HG03060 (cell line): ENCODE data around the gene DNPH1.

Source experiments
- ATAC-seq: cut with Tn5 transposase; IDR thresholded peaks from one replicate; pipeline ENCODE4 v1.9.1; 2021; ENCODE audit warnings: low read depth, moderate number of reproducible peaks; ENCODE audit not compliant: unreplicated experiment

The DNPH1 gene

GRCh38 chr6:43264599-43265145 is 35.4 kb upstream of the DNPH1 start:
- ATAC-seq = no peak

- no peak for ATAC-seq
Measured at GRCh38 chr6:43263314-43264178, 34.3 kb upstream of the DNPH1 start.

DNA sequence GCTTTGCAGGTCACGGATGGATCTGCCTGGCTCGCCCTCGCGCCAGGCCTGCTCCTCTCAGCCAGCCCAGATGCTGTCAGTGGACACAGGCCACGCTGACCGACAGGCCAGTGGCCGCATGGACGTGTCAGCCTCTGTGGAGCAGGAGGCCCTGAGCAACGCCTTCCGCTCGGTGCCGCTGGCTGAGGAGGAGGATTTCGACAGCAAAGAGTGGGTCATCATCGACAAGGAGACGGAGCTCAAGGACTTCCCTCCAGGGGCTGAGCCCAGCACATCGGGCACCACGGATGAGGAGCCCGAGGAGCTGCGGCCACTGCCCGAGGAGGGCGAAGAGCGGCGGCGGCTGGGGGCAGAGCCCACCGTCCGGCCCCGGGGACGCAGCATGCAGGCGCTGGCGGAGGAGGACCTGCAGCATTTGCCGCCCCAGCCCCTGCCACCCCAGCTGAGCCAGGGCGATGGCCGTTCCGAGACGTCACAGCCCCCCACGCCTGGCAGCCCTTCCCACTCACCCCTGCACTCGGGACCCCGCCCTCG is 33.6 kb upstream of the DNPH1 start:
- ATAC-seq = no peak

DNA sequence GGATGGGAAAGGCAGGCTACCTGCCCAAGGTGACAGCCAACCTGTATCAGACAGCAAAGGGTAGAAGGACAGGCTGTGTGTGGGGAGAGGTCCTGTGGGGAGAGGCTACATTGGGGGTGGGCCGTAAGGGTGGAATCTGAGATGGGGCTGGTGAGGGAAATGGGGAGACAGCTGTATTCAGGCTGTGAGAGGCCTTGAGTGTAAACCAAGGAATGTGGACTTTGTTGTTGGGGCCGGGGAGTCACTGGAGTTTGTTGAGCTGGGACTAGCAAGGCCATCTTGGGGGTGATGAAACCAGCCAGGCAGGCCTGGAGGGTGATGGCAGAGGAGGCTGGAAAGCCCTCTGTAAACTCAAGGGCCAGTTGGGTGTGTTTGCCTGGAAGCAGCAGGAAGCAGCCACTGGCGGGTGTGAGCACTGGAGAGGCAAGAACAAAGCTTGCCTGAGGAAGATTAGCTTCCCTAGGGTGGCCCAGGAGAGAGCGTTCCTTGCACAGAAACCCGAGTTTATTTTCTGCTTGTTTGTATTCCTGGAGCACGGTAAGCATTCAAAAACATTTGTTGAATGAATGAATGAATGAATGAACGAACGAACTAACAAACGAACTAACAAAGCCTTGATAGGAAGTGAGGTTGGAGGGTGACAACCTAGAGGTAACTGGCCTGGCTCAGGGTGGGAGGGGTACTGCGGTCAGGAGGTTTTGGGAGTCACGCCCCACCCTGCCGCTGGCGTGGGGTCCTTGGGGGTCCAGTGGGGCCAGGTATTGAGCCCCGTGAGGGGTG is 32.9 kb upstream of the DNPH1 start:
- no peak for ATAC-seq

DNA sequence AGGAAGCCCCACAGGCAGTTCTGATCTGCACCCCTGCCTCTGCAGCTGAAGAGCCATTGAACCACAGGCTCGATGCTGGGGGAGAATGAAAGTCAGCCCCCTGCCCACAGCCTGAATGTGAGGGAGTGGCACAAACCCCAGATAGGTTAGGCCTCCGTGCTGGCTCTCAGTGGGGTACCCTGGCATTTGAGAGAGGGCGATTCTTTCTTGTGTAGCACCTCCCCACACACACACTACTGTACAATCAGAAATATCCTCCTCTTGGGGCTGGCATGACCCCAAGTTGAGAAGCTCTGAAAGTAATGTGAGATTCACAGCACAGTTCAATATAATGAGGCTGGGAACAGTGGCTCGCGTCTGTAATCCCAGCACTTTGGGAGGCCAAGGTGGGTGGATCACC is 31.9 kb upstream of the DNPH1 start:
- ATAC-seq = no peak

DNA sequence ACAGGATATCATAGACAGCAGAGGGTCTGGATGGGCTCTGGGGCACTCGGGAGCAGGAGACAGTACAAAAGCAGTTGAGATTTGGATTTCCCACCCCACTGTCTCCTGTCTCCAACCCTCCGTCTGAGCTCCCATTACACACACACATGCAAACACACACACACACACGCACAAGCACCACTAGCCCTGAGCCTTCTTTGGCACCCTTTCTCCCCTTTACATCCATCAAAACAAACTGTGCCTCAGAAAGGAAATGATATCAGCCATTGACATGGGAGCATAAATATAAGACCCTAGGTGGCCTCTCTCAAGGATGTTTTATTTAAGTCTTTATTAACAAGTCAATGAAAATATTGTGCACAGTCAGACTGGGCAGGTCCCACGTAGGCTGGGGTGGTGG is 31.5 kb upstream of the DNPH1 start:
- no peak for ATAC-seq

DNA sequence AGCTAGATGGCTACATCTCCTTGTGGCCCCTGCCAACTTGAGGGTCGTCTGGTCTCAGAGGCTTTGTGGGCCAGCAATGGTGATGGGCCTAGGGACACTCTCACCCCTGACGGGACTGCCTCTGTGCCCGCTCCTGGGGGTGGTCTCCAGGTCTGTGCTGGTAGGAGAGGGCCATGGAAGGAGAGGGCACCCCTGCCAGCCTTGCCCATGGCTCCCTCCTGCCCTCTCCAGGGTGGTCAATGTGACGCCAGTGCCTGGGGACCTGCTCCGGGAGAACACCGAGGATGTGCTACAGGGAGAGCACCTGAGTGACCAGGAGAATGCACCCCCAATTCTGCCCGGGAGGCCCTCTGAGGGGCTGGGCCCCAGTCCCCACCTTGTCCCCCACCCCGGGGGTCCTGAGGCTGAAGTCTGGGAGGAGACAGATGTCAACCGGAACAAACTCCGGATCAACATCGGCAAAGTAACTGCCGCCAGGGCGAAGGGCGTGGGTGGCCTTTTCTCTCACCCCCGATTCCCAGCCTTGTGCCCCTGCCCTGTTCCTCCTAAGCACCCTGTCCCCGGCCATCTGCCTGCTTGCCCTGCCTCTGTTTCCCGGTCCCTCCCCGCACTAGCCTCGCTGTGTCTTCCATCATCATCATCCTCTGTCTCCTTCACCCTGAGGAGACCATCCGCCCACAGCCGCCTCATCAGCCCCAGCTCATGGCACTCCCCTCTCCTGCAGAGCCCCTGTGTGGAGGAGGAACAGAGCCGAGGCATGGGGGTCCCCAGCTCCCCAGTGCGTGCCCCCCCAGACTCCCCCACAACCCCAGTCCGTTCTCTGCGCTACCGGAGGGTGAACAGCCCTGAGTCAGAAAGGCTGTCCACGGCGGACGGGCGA is 29.8 kb upstream of the DNPH1 start:
- ATAC-seq = no peak

DNA sequence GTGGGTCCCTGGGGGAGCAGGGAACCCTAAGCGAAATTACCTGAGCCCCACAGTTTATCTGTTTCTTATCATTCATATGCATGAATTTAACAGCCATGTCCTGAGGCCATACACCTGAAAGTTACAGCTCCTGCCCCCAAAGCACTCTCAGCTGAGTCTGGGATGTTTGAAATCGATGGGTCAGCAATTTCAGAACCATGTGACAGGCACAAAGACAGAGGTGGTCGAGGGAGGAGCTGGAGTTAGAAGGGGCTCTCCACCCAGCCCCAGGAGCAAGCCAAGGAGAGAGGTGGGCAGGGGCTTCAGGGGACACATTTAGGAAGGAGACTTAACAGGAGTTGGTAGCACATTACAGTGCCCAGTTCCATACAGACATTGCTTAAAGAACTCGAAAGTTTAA is 28.9 kb upstream of the DNPH1 start:
- no peak for ATAC-seq

GRCh38 chr6:43257367-43258145 is 28.3 kb upstream of the DNPH1 start:
- ATAC-seq = no peak

DNA sequence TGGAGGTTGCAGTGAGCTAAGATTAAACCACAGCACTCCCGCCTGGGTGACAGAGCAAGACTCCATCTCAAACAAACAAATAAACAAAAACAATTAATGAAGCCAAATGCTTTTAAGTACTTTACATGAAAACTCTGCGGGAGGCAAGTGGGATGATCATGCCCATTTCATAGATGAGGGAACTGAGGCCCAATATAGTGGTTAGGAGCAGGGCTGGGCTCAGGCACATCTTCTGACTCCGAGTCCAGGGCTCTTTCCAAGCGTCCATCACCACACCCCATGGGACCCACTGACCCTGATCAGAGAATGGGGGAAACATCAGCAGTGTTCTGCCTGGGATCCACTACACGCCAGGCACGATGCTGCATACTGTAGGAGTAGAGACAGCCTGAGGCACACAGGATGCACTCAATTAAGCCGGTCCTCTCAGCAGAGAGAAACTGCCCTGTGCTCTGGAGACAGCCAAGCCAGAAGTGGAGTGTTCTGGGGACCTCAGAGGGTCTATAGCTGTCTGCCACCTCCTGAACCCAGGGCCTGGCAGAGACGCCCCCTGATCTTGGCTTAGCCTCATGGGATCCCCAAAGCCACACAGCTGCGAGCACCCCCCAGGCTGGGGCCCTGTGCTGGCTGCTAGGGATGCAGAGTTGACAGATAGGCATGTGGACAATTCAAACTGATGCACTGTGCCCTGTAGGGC is 27.5 kb upstream of the DNPH1 start:
- no peak for ATAC-seq

DNA sequence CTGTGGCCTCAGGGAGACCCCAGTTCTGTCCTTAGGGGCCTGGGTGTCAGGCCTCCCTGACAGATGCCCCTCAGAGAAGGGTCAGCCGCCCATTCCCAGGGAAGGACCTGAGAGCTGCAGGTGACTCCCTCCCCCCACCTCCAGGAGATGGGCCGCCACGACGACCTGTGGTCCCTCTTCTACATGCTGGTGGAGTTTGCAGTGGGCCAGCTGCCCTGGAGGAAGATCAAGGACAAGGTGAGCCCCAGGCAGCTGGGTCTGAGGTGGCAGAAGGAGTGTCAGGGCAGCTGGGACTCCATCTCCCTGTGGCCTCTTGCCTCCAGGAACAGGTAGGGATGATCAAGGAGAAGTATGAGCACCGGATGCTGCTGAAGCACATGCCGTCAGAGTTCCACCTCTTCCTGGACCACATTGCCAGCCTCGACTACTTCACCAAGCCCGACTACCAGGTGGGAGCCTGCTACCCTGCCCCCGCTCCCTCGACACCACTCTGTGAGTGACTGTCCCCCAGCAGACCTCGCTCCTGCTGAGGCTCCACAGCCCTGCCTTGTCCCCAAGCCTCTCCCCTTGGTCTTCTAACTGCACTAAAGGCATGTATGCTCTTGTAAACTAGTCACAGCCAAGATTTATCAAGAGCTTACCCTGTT is 26.2 kb upstream of the DNPH1 start:
- no peak for ATAC-seq

DNA sequence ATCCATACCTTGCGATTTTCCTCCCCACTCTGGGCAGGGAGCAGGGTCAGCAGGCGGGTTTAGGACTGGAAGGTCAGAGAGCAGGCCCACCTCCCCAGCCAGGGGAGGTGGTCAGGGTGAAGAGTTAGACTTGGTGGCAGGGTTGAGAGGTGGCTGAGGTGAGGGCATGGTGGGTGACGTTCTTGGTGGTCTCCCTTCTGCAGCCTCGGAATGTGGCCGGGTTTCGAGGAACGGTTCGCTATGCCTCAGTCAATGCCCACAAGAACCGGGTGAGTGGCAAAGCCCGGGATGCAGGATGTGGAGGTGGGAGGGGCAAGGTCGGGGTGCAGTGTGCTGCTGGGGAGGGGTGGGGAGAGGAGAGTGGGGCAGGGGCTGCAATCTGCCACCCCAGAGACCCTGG is 25.6 kb upstream of the DNPH1 start:
- ATAC-seq = no peak

DNA sequence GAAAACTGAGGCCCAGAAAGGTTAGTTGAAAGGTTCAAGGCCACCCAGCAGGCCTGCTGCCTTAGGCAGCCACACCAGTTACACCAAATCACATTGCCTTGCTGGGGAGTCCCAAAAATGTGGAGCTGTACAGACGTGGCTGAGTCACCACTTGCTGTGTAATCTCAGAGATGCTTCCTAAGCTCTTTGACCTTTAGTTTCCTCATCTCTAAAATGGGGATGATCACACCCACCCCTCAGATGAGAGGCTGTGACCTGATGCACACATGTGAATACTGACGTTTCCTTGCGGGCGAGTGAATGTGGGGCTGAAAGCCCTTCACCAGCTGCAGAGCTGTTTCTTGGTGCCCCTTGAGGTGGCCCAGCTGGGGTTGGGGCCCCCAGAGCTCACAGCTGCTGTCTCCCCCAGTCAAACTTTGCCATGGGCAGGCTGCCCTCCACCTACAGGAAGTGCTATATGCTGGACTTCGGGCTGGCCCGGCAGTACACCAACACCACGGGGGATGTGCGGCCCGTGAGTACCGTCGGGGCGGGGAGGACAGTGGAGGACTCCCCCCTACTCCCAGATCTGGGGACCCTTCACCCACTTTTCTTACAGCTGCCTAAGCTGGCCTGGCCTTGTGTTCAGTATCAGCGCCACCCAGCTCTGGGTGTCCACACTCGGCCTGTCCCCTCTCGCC is 25.0 kb upstream of the DNPH1 start:
- no peak for ATAC-seq

- no peak for ATAC-seq
Measured at GRCh38 chr6:43253401-43253800, 24.1 kb upstream of the DNPH1 start.

GRCh38 chr6:43250992-43251373 is 21.7 kb upstream of the DNPH1 start:
- ATAC-seq = no peak

GRCh38 chr6:43248791-43249190 is 19.5 kb upstream of the DNPH1 start:
- no peak for ATAC-seq

- no peak for ATAC-seq
Measured at GRCh38 chr6:43248101-43248500, 18.8 kb upstream of the DNPH1 start.
